GM23338 (cell line): ENCODE measurements around the gene STK4.
"Not testable (repeated sequence)": the region's sequence is repeated elsewhere in the genome, so short reads cannot be mapped to it uniquely, and the experiment has no call there.

Experiments used
- CREB1 ChIP-seq: fragments of 250-450 bp; sonication (Bioruptor Pico); IDR thresholded peaks from 2 replicates; pipeline ENCODE4 v1.5.0; 2020; ENCODE audit warnings: low read depth, mild to moderate bottlenecking, moderate library complexity
- CTCF ChIP-seq, 2 experiments: fragments of 200-600 bp in 1 of 2; sonication (generic) in 1 of 2; conservative IDR thresholded peaks; 2 replicates each; pipeline versions ENCODE4 v1.5.1 to v1.6.1; 2016 to 2017; ENCODE audit warnings: antibody characterized with exemption in 2 of 2, low read depth in 2 of 2, mild to moderate bottlenecking in 2 of 2, moderate library complexity in 1 of 2
- ETS1 ChIP-seq: IDR thresholded peaks from 2 replicates; pipeline ENCODE4 v1.6.1; 2016; ENCODE audit warnings: antibody characterized with exemption
- EZH2 ChIP-seq: fragments of 200-600 bp; sonication (generic); IDR thresholded peaks from one replicate; pipeline ENCODE4 v1.8.0; 2017; ENCODE audit warnings: antibody characterized with exemption, mild to moderate bottlenecking, low read depth; ENCODE audit not compliant: unreplicated experiment
- EZH2phosphoT487 ChIP-seq: fragments of 200-600 bp; sonication (generic); IDR thresholded peaks from one replicate; pipeline ENCODE4 v1.8.1; 2018; ENCODE audit warnings: antibody characterized with exemption; ENCODE audit not compliant: unreplicated experiment
- JUNB ChIP-seq: IDR thresholded peaks from one replicate; pipeline ENCODE4 v1.6.1; 2016; ENCODE audit warnings: antibody characterized with exemption; ENCODE audit not compliant: unreplicated experiment
- NANOG ChIP-seq: IDR thresholded peaks from 2 replicates; pipeline ENCODE4 v1.6.1; 2016; ENCODE audit warnings: antibody characterized with exemption, borderline replicate concordance
- POLR2AphosphoS5 ChIP-seq: IDR thresholded peaks from 2 replicates; pipeline ENCODE4 v1.6.1; 2016; ENCODE audit warnings: antibody characterized with exemption, low read depth
- REST ChIP-seq: IDR thresholded peaks from one replicate; pipeline ENCODE4 v1.6.1; 2018; ENCODE audit warnings: antibody characterized with exemption; ENCODE audit not compliant: unreplicated experiment
- STAT1 ChIP-seq: IDR thresholded peaks from one replicate; pipeline ENCODE4 v1.6.1; 2016; ENCODE audit warnings: antibody characterized with exemption; ENCODE audit not compliant: unreplicated experiment
- ZNF114 ChIP-seq: fragments of 250-450 bp; sonication (Bioruptor Pico); IDR thresholded peaks from 2 replicates; pipeline ENCODE4 v1.5.0; 2020; ENCODE audit warnings: mild to moderate bottlenecking, moderate library complexity
- ZNF331 ChIP-seq: fragments of 250-450 bp; sonication (Bioruptor Pico); IDR thresholded peaks from 2 replicates; pipeline ENCODE4 v1.5.0; 2020; ENCODE audit warnings: low read depth, mild to moderate bottlenecking, moderate library complexity
- ZNF462 ChIP-seq: fragments of 250-450 bp; sonication (Bioruptor Pico); IDR thresholded peaks from 2 replicates; pipeline ENCODE4 v1.5.0; 2020; ENCODE audit warnings: mild to moderate bottlenecking, moderate library complexity

- not testable (repeated sequence) for TF ChIP-seq CREB1 (CRISPR knock-in tag); CTCF (conservative IDR thresholded peaks at IDR 0.05; ENCODE audit: low read depth in 2 of 2); EZH2; ZNF331 (CRISPR knock-in tag); EZH2phosphoT487; POLR2AphosphoS5; REST; ZNF114 (CRISPR knock-in tag); JUNB; NANOG; ZNF462 (CRISPR knock-in tag); ETS1; STAT1
These were observed 56.8 kb downstream of the STK4 start for GRCh38 chr20:45023140-45023539.
